Measurements from ENCODE around the gene MYLK2.

Gene MYLK2

GRCh38 chr20:31853481-31853880 is 34.3 kb downstream of the MYLK2 start:
- no peak for DNase-seq (ENCODE audit: low read depth in 2 of 2)

GRCh38 chr20:31856516-31856915 is 37.4 kb downstream of the MYLK2 start:
- DNase-seq (ENCODE audit: low read depth in 2 of 2), result no peak

- no peak for DNase-seq (ENCODE audit: low read depth in 2 of 2)
These were observed 39.0 kb downstream of the MYLK2 start for GRCh38 chr20:31857861-31858759.

- DNase-seq (ENCODE audit: low read depth in 2 of 2), result no peak
These were observed 39.6 kb downstream of the MYLK2 start for GRCh38 chr20:31858760-31859083.

- DNase-seq (ENCODE audit: low read depth in 2 of 2), result no peak
These were observed 40.3 kb downstream of the MYLK2 start for GRCh38 chr20:31859266-31859997.

GRCh38 chr20:31859998-31860380 is 40.8 kb downstream of the MYLK2 start:
- DNase-seq (ENCODE audit: low read depth in 2 of 2), result no peak

- DNase-seq (ENCODE audit: low read depth in 2 of 2), result no peak
These were observed 41.4 kb downstream of the MYLK2 start for GRCh38 chr20:31860390-31861134.

GRCh38 chr20:31861135-31861384 is 41.9 kb downstream of the MYLK2 start:
- no peak for DNase-seq (ENCODE audit: low read depth in 2 of 2)

- DNase-seq (ENCODE audit: low read depth in 2 of 2), result peak; percentile 57 to 58
These were observed 42.4 kb downstream of the MYLK2 start for GRCh38 chr20:31861385-31862156.

GRCh38 chr20:31862157-31862470 is 43.0 kb downstream of the MYLK2 start:
- DNase-seq (ENCODE audit: low read depth in 2 of 2), result no peak

GRCh38 chr20:31862506-31862905 is 43.4 kb downstream of the MYLK2 start:
- no peak for DNase-seq (ENCODE audit: low read depth in 2 of 2)

- DNase-seq (ENCODE audit: low read depth in 2 of 2), result no peak
These were observed 44.3 kb downstream of the MYLK2 start for GRCh38 chr20:31863296-31864085.

GRCh38 chr20:31864521-31865400 is 45.6 kb downstream of the MYLK2 start:
- no peak for DNase-seq (ENCODE audit: low read depth in 2 of 2)

GRCh38 chr20:31866221-31866620 is 47.1 kb downstream of the MYLK2 start:
- DNase-seq (ENCODE audit: low read depth in 2 of 2), result no peak

GRCh38 chr20:31868853-31869672 is 49.9 kb downstream of the MYLK2 start:
- no peak for DNase-seq (ENCODE audit: low read depth in 2 of 2)

GRCh38 chr20:31869673-31869941 is 50.5 kb downstream of the MYLK2 start:
- DNase-seq (ENCODE audit: low read depth in 2 of 2), result no peak

GRCh38 chr20:31869942-31870725 is 51.0 kb downstream of the MYLK2 start, which contains the start of the genes DUSP15 and TTLL9:
TSS of gene DUSP15 (minus strand) at chr20:31870527. CDS start at chr20:31870337, 190 bp downstream.
TSS of gene TTLL9 (plus strand) at chr20:31870634. CDS start at chr20:31871127, 493 bp downstream.
- DNase-seq (ENCODE audit: low read depth in 2 of 2), result no peak

- no peak for DNase-seq (ENCODE audit: low read depth in 2 of 2)
These were observed 51.8 kb downstream of the MYLK2 start for GRCh38 chr20:31870726-31871617.
